Body of pancreas (tissue), 4 donors: ENCODE results near the gene IL13. TPM values are rescaled to one million over a fixed set of nuclear protein-coding genes. Genes with fewer than 3 reads are reported as not detected.

Experiments
- ATAC-seq: fragments of 150-250 bp; one replicate; pipeline ENCODE4 v1.9.1; 2016
- DNase-seq, 4 donors: peaks; one replicate each; pipeline ENCODE4 v3.0.0-alpha.2; 2019
- H3K27ac ChIP-seq, 4 donors: fragments of 200-600 bp; sonication (generic); 1 replicate in 3 of 4; 2 replicates in 1 of 4; pipeline versions ENCODE4 v1.5.1 to v1.6.1; 2016 to 2019; ENCODE audit warnings: mild to moderate bottlenecking in 1 of 4, mixed read lengths in 1 of 4, moderate library complexity in 1 of 4
- H3K27me3 ChIP-seq, 2 donors: fragments of 200-600 bp; sonication (generic); one replicate each; pipeline ENCODE4 v1.6.0; 2016; ENCODE audit warnings: mild to moderate bottlenecking in 1 of 2
- H3K36me3 ChIP-seq, 2 donors: fragments of 200-600 bp; sonication (generic); replicated peaks in 1 of 2; 2 replicates each; pipeline ENCODE4 v1.5.1; 2016; ENCODE audit warnings: low read depth in 2 of 2; ENCODE audit not compliant: insufficient read depth in 1 of 2
- H3K4me1 ChIP-seq: fragments of 200-600 bp; sonication (generic); one replicate; pipeline ENCODE4 v1.6.0; 2016
- H3K4me3 ChIP-seq, 2 donors: fragments of 200-600 bp; sonication (generic); 1 replicate in 1 of 2; 2 replicates in 1 of 2; pipeline ENCODE4 v1.5.1; 2016 to 2019
- H3K9me3 ChIP-seq, 3 donors: fragments of 200-600 bp; sonication (generic); 1 replicate in 2 of 3; 2 replicates in 1 of 3; pipeline ENCODE4 v1.5.1; 2016
- POLR2A ChIP-seq, 3 donors: fragments of 450-650 bp; IDR thresholded peaks; one replicate each; pipeline ENCODE4 v1.6.1; 2016; ENCODE audit warnings: antibody characterized with exemption in 3 of 3, mild to moderate bottlenecking in 2 of 3
- WGBS, 2 donors: methylation state at CpG; one replicate each; pipeline ENCODE4 v1.1.5; 2017; 5-methylcytosine and 5-hydroxymethylcytosine counted together
- intact Hi-C: fragments of 100-400 bp; cut with DNase I; formaldehyde crosslinking; loops from one replicate; pipeline ENCODE4 v1.15.1; 2023
- total RNA-seq, 2 donors: library from RNA; depleted of rRNA; stranded (reverse); fragments of >200 nt; gene quantifications; one replicate each; pipeline ENCODE4 v1.1.0, GENCODE V29; 2016
- TF ChIP-seq, protein P1 (sequence below), 7 experiments: fragments of 450-650 bp in 4 of 7; fragments of 200-600 bp in 3 of 7; sonication (generic) in 3 of 7; IDR thresholded peaks; one replicate each; pipeline ENCODE4 v1.5.1; 2016 to 2019; ENCODE audit warnings: antibody characterized with exemption in 7 of 7

IL13 gene
- total RNA-seq, 2 donors from 2014 or later, result not detected

GRCh38 chr5:132704875-132705274, 46.9 kb downstream of the IL13 start:
- DNase-seq, result no peak
- Histone ChIP-seq H3K4me1 (no peaks in the 10 kb centered on the region), H3K27ac (no peak overlapping the region), H3K4me3 (no peak overlapping the region), H3K9me3 (no peaks in the 10 kb centered on the region), H3K36me3 (peaks cover 0 to 9% of the 10 kb centered on the region in 2 donors), H3K27me3 (no peaks in the 10 kb centered on the region)
- no peak for TF ChIP-seq POLR2A (IDR thresholded peaks at IDR 0.05)
- TF ChIP-seq, protein P1, sequence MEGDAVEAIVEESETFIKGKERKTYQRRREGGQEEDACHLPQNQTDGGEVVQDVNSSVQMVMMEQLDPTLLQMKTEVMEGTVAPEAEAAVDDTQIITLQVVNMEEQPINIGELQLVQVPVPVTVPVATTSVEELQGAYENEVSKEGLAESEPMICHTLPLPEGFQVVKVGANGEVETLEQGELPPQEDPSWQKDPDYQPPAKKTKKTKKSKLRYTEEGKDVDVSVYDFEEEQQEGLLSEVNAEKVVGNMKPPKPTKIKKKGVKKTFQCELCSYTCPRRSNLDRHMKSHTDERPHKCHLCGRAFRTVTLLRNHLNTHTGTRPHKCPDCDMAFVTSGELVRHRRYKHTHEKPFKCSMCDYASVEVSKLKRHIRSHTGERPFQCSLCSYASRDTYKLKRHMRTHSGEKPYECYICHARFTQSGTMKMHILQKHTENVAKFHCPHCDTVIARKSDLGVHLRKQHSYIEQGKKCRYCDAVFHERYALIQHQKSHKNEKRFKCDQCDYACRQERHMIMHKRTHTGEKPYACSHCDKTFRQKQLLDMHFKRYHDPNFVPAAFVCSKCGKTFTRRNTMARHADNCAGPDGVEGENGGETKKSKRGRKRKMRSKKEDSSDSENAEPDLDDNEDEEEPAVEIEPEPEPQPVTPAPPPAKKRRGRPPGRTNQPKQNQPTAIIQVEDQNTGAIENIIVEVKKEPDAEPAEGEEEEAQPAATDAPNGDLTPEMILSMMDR (IDR thresholded peaks at IDR 0.05), result no peak
- intact Hi-C loops, result no loop called here
- WGBS, 2 donors, result 77 to 87% methylated on average over 1 of the region's 1 CpG
- ATAC-seq, result no peak

- Histone ChIP-seq H3K4me3 (no peak overlapping the region), H3K9me3 (no peaks in the 10 kb centered on the region), H3K36me3 (peaks cover 0 to 2% of the 10 kb centered on the region in 2 donors), H3K27me3 (no peaks in the 10 kb centered on the region), H3K27ac (no peak overlapping the region), H3K4me1 (no peaks in the 10 kb centered on the region)
- DNase-seq (no peak), ATAC-seq (no peak)
- intact Hi-C loops, result no loop called here
- TF ChIP-seq POLR2A (IDR thresholded peaks at IDR 0.05), result no peak
- TF ChIP-seq, protein P1 (IDR thresholded peaks at IDR 0.05), result no peak
These were observed 50.7 kb downstream of the IL13 start for GRCh38 chr5:132708645-132709044.

Other genes starting within 250 kb of the IL13 start
- gene IRF1, start 167.4 kb upstream of the IL13 start, total RNA-seq, result 10 to 100 TPM; 12.2 to 15.5 TPM
- not detected for gene IL5, start 114.7 kb upstream of the IL13 start, total RNA-seq
- 10 to 100 TPM; 18.7 to 42.5 TPM for gene RAD50, start 101.2 kb upstream of the IL13 start, total RNA-seq
- not detected for gene IL4, start 15.8 kb downstream of the IL13 start, total RNA-seq
- 1 to 10 TPM; 5.9 to 8.8 TPM for gene KIF3A, start 79.4 kb downstream of the IL13 start, total RNA-seq
- gene CCNI2, start 89.3 kb downstream of the IL13 start, total RNA-seq, result 1 to 10 TPM in 1 of 2 donors, under 1 TPM in 1; 0.99 to 1.6 TPM
- 10 to 100 TPM; 27.5 to 27.7 TPM for gene SEPTIN8, start 119.1 kb downstream of the IL13 start, total RNA-seq
- 1 to 10 TPM; 7.3 to 9.6 TPM for gene SOWAHA, start 155.1 kb downstream of the IL13 start, total RNA-seq
- gene SHROOM1, start 172.5 kb downstream of the IL13 start, total RNA-seq, result 10 to 100 TPM; 19.5 to 27.4 TPM
- under 1 TPM; 0.26 to 0.33 TPM for gene GDF9, start 208.3 kb downstream of the IL13 start, total RNA-seq
- 10 to 100 TPM; 55.3 to 84.4 TPM for gene UQCRQ, start 208.5 kb downstream of the IL13 start, total RNA-seq
- gene LEAP2, start 215.5 kb downstream of the IL13 start, total RNA-seq, result 1 to 10 TPM; 3.4 to 9.6 TPM